ENCODE results near the gene BOLA3. TPM values are rescaled to one million over a fixed set of nuclear protein-coding genes. Genes with fewer than 3 reads are reported as not detected.

Gene BOLA3
- total and polyA plus RNA-seq, 10 of the 15 experiments (the other 5 are each of a cell fraction or from before 2014, with no cell fraction given): 62.6 to 300 (median 134) TPM

DNA sequence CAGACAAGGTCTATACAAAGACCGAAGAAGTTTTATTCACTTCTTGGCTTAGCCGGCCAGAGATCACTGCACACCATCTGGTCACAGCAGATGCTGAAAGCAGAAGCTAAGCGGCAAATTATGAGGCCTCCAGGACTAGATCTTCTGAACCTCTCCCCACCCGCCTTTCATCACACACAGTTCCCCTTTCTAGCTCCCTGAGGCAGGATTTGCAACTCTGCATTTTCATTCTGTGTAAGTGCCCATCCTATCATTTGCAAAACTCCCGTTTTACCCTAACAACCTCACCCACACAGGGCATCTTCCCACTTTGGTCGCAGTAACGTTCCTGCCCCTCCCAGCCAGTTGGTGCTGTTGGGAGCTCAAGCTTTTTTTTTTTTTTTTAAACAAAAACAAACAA is 34.0 kb upstream of the BOLA3 start (continued):
- peak; percentile 63; the same call in 1 of the 3 replicates for TF ChIP-seq POU2F2 (IDR thresholded peaks at IDR 0.05; ENCODE audit: borderline replicate concordance, low read depth, low read length)
- TF ChIP-seq TCF7 (IDR thresholded peaks at IDR 0.05; ENCODE audit: borderline replicate concordance): no peak
- TF ChIP-seq, protein P1, sequence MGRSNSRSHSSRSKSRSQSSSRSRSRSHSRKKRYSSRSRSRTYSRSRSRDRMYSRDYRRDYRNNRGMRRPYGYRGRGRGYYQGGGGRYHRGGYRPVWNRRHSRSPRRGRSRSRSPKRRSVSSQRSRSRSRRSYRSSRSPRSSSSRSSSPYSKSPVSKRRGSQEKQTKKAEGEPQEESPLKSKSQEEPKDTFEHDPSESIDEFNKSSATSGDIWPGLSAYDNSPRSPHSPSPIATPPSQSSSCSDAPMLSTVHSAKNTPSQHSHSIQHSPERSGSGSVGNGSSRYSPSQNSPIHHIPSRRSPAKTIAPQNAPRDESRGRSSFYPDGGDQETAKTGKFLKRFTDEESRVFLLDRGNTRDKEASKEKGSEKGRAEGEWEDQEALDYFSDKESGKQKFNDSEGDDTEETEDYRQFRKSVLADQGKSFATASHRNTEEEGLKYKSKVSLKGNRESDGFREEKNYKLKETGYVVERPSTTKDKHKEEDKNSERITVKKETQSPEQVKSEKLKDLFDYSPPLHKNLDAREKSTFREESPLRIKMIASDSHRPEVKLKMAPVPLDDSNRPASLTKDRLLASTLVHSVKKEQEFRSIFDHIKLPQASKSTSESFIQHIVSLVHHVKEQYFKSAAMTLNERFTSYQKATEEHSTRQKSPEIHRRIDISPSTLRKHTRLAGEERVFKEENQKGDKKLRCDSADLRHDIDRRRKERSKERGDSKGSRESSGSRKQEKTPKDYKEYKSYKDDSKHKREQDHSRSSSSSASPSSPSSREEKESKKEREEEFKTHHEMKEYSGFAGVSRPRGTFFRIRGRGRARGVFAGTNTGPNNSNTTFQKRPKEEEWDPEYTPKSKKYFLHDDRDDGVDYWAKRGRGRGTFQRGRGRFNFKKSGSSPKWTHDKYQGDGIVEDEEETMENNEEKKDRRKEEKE (IDR thresholded peaks at IDR 0.05): no peak
- TF ChIP-seq CREB1 (IDR thresholded peaks at IDR 0.05; ENCODE audit: low read depth): 0 out of 2 replicates have a peak, but pooled peaks have one; percentile 23
- TF ChIP-seq SUPT20H (IDR thresholded peaks at IDR 0.05; ENCODE audit: borderline replicate concordance, control insufficient read depth, low read depth, low read length): no peak
- TF ChIP-seq ESRRA (IDR thresholded peaks at IDR 0.05; ENCODE audit: low read length): no peak
- TF ChIP-seq, protein P2, sequence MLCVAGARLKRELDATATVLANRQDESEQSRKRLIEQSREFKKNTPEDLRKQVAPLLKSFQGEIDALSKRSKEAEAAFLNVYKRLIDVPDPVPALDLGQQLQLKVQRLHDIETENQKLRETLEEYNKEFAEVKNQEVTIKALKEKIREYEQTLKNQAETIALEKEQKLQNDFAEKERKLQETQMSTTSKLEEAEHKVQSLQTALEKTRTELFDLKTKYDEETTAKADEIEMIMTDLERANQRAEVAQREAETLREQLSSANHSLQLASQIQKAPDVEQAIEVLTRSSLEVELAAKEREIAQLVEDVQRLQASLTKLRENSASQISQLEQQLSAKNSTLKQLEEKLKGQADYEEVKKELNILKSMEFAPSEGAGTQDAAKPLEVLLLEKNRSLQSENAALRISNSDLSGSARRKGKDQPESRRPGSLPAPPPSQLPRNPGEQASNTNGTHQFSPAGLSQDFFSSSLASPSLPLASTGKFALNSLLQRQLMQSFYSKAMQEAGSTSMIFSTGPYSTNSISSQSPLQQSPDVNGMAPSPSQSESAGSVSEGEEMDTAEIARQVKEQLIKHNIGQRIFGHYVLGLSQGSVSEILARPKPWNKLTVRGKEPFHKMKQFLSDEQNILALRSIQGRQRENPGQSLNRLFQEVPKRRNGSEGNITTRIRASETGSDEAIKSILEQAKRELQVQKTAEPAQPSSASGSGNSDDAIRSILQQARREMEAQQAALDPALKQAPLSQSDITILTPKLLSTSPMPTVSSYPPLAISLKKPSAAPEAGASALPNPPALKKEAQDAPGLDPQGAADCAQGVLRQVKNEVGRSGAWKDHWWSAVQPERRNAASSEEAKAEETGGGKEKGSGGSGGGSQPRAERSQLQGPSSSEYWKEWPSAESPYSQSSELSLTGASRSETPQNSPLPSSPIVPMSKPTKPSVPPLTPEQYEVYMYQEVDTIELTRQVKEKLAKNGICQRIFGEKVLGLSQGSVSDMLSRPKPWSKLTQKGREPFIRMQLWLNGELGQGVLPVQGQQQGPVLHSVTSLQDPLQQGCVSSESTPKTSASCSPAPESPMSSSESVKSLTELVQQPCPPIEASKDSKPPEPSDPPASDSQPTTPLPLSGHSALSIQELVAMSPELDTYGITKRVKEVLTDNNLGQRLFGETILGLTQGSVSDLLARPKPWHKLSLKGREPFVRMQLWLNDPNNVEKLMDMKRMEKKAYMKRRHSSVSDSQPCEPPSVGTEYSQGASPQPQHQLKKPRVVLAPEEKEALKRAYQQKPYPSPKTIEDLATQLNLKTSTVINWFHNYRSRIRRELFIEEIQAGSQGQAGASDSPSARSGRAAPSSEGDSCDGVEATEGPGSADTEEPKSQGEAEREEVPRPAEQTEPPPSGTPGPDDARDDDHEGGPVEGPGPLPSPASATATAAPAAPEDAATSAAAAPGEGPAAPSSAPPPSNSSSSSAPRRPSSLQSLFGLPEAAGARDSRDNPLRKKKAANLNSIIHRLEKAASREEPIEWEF (IDR thresholded peaks at IDR 0.05; ENCODE audit: insufficient replicate concordance, low read depth, low read length): no peak
- peak in 1 of 2 experiments; percentile 37; a peak in 1 of 4 replicates for TF ChIP-seq SRF (IDR thresholded peaks at IDR 0.05; ENCODE audit: low read depth in 2 of 2, low read length in 2 of 2)
- TF ChIP-seq BMI1 (IDR thresholded peaks at IDR 0.05; ENCODE audit: borderline replicate concordance): no peak; the same call in 1 of the 2 replicates
- TF ChIP-seq JUNB (IDR thresholded peaks at IDR 0.05): peak; percentile 54; the same call in 1 of the 2 replicates
- TF ChIP-seq TCF12 (IDR thresholded peaks at IDR 0.05; ENCODE audit: low read depth, low read length): peak; percentile 89
- TF ChIP-seq, protein P3, sequence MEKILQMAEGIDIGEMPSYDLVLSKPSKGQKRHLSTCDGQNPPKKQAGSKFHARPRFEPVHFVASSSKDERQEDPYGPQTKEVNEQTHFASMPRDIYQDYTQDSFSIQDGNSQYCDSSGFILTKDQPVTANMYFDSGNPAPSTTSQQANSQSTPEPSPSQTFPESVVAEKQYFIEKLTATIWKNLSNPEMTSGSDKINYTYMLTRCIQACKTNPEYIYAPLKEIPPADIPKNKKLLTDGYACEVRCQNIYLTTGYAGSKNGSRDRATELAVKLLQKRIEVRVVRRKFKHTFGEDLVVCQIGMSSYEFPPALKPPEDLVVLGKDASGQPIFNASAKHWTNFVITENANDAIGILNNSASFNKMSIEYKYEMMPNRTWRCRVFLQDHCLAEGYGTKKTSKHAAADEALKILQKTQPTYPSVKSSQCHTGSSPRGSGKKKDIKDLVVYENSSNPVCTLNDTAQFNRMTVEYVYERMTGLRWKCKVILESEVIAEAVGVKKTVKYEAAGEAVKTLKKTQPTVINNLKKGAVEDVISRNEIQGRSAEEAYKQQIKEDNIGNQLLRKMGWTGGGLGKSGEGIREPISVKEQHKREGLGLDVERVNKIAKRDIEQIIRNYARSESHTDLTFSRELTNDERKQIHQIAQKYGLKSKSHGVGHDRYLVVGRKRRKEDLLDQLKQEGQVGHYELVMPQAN (conservative IDR thresholded peaks at IDR 0.05): no peak; the same call in 1 of the 2 replicates
- no peak for TF ChIP-seq KLF5 (IDR thresholded peaks at IDR 0.05; ENCODE audit: partially characterized antibody)
- no peak for TF ChIP-seq SMARCA5 (IDR thresholded peaks at IDR 0.05)
- TF ChIP-seq KDM1A (IDR thresholded peaks at IDR 0.05; ENCODE audit: borderline replicate concordance): no peak
- TF ChIP-seq NRF1 (conservative IDR thresholded peaks at IDR 0.05; ENCODE audit: low read depth, low read length): no peak
